Fibroblast of peridontal ligament (primary cell): ENCODE data around the gene ZNF331.

Experiments used
- DNase-seq: peaks from one replicate; pipeline ENCODE4 v3.0.0-alpha.2; 2010; ENCODE audit errors: extremely low read depth

The ZNF331 gene

DNA sequence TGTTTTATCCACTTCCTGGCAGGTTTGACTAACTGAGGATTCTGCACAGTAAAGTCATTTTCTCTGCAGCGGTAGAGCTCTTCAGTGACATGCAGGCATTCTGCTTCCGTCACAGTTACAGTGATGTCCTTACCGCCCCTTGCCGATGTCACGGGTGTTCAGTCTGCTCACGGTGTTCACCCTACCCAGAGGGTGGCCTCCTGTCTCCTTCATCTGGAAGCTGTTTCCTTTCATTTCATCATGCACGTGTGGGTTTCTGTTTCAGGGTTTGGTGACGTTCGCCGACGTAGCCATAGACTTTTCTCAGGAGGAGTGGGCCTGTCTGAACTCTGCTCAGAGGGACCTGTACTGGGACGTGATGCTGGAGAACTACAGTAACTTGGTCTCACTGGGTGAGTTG is 33.4 kb downstream of the ZNF331 start:
- DNase-seq, result no peak

DNA sequence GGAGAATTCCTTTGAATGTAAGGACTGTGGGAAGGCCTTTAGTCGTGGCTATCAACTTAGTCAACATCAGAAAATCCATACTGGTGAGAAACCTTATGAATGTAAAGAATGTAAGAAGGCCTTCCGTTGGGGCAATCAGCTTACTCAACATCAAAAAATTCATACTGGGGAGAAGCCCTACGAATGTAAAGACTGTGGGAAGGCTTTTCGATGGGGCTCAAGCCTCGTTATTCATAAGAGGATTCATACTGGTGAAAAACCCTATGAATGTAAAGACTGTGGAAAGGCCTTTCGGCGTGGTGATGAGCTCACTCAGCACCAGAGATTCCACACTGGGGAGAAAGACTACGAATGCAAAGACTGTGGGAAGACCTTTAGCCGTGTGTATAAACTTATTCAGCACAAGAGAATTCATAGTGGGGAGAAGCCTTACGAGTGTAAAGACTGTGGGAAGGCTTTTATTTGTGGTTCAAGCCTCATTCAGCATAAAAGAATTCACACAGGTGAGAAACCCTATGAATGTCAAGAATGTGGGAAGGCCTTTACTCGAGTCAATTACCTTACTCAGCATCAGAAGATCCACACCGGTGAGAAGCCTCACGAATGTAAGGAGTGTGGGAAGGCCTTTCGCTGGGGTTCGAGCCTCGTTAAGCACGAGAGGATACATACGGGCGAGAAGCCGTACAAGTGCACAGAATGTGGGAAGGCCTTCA is 39.2 kb downstream of the ZNF331 start:
- DNase-seq, result no peak

DNA sequence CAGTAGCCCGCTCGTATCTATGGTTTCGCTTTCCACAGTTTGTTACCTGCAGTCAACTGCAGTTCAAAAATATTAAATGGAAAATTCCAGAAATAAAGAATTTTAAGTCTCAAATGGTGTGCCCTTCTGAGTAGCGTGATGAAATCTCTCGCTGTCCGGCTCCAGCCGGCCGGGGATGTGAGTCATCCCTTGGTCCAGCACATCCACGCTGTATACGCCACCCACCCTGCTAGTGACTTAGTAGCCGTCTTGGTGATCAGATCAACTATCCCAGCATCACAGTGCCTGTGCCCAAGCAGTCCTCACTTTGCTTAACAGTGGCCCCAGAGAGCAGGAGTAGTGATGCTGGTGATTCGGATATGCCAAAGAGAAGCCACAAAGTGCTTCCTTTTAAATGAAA is 40.0 kb downstream of the ZNF331 start:
- no peak for DNase-seq

DNA sequence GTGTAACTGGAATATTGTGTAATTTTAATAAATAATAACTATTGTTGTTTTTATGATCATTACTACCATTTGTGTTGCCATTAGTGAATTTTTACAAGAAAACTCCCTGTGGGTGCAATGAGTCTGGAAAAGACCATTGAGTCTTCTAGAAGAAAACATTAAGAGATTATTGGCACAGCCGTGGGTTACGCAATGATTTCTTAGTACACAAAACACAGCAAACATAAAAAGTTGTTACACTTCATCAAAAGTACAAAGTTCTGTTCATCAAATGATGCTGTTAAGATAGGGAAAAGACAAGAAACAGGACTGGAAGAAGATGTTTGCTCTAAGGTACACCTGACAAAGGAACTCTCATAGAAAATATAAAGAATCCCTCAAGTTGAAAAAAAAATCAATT is 41.6 kb downstream of the ZNF331 start:
- DNase-seq, result no peak

DNA sequence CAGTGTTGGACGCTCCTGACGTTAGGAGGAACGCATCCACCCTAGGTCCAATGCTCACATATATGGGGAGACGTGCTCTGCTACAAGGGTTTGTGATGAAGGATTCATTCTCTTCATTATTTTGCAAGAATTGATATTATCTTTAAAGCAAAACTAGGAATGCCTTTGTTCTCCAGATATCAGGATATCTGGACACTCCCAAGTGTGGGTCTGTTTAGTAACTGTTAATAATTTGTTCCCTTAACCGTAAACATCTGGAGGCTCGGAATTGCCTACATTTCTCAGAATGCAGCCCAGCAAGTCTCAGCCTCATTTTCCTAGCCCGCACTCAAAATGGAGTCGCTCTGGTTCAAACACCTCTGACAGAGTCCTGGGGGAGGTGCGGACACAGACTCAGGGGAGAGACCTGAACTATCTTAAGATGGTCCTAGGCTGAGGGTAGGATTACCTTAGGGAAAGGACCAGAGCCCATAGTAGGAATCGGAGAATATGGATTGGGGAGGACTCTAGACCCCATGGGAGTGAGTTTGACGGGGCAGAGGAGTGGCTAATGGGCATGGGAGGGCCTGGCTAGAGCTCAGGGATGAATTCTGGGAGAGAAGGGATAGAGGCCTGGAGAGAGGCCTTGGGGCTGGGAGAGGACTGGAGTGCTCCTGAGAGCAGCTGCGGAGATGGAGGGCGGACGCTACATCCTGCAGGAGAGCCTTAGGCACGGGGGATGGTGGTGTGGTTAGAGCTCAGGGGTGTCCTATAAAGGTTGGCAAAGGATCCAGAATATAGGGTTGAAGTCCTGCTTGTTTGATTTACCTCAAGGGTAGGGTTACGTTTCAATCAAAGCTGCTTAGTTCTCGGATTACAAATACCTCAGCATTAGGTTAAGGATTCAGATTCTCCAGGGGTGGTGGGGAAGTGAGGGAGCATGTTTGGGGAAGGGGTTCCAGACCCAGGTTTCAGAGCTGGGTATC is 43.2 kb downstream of the ZNF331 start:
- DNase-seq, result no peak

DNA sequence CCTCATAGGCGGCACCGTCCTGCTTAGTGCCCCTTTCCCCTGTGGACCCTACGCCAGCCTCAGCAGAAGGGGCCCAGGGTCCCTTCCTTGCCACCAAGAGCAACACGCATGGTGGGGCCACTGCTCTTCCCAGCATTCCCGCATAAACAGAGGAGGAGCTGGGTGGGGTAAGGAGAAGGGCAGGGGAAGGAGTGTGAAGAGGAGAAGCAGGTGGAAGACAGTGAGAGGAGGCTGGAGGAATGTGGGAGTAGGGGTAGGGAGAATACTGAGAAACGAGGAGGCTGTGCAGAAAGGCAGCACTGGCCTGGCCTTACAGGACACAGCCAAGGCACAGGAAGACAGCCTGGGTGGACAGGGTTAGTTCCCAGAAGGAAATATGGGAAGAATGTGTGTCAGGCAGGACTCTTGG is 43.9 kb downstream of the ZNF331 start:
- DNase-seq, result no peak

DNA sequence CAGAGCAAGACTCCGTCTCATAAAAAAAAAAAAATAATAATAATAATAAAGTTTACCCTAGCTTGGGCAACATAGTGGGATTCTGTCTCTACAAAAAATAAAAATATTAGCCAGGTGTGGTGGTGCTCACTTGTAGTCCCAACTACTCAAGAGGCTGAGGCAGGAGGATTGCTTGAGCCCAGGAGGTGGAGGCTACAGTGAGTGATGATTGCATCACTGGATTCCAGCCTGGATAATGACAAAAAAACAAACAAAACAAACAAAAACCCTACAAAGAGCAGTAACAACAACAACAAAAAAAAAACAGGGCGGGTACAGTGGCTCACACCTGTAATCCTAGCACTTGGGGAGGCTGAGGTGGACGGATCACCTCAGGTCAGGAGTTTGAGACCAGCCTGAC is 45.2 kb downstream of the ZNF331 start:
- no peak for DNase-seq

DNA sequence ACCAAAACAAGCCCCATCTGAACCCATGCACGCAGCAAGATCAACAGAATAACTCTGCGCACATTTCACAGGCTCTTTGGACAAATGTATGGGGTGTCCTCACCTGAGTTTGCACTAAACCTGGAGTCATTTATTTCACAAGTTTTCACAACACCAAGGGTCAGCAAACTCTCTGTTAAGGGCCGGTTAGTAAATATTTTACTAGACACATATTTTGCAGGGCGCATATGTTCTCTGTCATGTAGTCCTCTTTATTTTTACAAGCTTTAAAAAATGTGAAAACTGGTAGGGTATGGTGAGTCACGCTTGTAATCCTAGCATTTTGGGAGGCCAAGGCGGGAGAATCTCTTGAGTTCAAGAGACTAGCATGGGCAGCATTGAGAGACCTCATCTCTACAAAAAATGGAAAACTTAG is 48.3 kb downstream of the ZNF331 start:
- no peak for DNase-seq

DNA sequence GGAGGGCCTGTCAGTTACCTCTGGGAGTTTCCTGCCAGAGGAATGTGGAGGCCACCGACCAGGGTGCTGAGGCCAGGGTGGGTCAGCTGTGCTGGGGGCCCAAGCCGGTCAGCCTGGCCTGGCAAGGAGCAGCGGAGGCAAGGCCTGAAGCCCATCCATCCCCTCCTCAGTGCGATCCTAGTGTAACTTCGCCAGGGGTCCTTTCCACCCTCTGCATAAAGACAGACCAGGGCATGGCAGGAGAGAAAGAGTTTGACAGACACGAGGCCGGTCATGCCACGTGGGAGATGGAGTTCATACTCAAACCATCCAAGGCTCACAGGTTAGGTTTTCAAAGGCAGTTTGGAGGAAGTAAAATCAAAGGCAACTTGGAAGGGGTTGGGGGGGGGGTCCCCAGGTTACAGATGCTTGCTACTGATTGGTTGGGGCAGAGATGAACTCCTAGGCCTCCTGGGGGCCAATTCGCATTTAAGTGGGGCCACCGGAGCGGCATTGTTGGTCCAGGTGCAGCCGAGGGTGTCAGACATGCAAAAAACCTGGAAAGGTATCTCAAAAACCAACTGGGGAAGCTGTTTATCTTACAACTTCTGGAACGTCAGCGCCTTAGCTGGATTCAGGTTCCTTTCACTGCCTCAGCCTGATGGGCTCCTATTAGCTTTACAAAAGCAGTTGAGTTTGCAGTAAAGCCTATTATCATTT is 57.0 kb downstream of the ZNF331 start:
- DNase-seq, result no peak

DNA sequence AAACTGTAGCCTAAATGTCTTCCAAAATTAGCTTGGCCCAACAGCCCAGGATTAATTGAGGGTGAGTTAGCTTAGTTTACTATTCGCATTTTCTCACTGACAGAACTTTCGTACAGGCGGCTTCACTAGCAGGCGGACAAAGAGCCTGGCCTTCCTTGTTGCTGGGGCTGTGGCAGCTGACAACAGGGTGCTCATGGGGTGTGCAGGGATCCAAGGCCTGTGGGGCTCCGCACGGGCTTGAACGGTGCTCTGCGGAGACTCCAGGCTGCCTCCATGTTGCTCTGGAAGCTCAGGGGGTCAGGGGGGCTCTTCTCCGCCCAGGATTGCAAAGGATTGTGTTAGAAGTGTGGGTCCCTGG is 57.5 kb downstream of the ZNF331 start:
- no peak for DNase-seq

DNA sequence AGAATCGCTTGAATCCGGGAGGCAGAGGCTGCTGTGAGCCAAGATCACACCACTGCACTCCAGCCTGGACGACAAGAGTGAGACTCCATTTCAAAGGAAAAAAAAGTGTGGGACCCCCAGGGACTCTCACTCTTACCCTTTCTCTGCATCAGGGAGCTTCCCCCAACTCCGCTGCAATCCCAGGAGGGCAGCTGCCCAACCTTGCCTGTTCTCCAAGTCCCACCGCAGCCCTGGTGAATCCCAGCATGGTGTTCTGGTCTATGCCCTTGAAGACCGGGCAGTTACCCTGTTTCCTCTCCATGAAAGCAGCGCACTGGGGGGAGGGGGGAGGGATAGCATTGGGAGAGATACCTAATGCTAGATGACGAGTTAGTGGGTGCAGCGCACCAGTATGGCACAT is 58.1 kb downstream of the ZNF331 start:
- DNase-seq, result no peak

DNA sequence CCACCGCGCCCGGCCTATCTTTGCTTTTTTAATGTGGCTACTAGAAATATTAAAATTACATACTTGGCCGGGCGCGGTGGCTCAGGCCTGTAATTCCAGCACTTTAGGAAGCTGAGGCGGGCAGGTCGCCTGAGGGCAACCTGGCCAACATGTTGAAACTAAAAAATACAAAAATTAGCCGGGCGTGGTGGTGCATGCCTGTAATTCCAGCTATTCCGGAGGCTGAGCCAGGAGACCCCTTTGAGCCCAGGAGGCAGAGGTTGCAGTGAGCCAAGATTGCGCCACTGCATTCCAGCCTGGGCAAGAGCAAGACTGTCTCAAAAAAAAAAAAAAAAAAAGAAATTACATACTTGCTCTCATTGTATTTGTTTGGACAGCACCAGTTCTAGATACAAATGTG is 59.1 kb downstream of the ZNF331 start:
- DNase-seq, result no peak

DNA sequence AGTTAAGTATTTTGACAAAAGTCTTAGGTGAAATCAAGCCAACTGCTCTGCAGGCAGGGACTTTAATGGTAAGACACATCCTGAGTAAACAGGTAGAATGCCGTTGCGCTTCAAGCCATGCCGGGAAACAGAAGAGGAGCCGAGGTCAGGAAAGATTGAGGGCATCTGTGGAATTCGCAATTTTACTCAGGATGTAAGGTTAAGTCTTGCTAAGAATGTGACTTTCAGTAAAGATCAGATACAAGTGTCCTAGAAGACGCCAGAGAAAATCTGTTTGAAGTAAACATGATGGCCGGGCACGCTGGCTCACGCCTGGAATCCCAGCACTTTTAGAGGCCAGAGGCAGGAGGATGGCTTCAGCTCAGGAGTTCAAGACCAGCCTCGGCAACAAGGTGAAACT is 60.4 kb downstream of the ZNF331 start:
- no peak for DNase-seq

DNA sequence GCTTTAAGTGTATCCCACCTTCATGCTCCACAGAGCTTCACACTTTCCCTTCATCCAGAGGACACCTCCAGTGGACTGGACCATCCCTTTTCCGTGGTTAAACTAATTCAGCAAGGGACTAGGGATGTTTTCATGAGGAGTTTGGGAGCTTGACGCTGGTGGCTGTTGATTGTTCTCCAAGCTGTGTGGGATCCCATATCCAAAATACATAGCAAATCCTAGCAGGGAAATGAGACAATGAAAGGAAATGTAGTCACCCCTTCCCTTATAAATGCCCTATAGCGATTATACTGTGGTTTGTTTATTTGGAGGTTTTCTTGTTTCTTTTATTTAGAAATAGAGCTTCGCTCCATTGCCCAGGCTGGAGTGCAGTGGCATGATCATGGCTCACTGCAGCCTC is 62.3 kb downstream of the ZNF331 start:
- DNase-seq, result no peak

DNA sequence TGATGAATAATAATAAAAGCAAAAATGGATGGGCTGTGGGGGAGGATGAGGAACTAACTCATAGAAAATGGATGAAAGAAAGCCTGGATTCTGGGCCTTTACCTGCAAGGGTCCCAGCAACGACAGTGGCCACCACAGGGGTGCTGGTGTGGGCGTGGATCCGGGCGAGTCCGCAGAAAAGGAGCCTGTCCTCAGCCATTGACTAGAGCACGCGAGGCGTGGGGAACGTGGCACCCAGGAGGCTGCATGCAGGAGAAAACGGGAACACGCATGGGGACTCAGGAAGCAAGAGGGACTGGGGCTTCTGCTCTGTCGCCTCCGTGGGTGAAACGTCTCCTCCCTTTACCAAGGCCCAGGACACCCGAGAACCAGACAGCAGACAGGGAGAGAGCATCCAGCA is 68.1 kb downstream of the ZNF331 start:
- no peak for DNase-seq

DNA sequence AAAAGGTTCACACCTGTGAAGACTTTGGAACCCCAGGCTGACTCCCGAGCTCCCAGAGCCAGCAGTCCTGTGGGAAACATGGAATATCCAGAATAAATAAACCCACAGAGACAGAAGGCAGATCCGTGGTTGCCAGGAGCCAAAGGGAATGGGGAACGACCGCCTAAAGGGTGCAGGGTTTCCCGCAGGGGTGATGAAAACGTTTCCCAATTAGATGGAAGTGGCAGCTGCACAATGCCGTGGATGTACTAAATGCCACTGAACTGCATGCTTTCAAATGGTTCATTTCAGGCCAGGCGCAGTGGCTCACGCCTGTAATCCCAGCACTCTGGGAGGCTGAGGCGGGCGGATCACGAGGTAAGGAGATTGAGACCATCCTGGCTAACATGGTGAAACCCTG is 70.4 kb downstream of the ZNF331 start:
- no peak for DNase-seq

DNA sequence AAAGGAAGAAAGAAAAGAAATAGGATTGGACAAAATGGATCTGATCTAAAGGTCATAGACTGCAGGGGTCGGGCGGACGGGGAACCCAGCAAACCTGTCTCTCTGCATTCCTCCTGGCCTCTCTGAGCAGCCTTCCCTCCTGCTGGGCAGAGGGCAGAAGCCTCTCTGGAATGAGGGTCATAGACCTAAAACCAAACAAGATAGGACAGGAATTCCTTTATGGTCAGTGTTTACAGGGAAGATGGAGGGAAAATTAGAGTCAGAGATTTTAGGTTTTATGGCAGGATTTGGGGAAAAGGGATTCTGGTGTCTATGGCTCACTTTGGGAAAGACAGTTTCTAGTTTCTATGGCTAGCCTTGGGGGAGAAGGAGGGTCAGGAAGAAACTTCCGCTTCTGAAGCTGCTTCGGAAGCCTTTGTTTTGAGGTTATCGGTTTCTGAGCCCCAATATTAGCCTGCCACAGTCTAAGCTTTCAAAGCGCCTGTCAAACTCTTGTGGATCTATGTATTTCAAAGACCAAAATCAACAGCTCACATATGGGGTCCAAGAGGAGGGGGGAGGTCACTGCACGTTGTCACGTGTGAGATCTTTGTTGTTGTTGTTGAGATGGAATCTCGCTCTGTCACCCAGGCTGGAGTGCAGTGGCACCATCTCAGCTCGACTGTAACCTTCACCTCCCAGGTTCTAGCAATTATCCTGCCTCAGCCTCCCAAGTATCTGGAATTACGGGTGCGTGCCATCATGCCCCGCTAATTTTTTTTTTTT is 75.0 kb downstream of the ZNF331 start:
- DNase-seq, result no peak

DNA sequence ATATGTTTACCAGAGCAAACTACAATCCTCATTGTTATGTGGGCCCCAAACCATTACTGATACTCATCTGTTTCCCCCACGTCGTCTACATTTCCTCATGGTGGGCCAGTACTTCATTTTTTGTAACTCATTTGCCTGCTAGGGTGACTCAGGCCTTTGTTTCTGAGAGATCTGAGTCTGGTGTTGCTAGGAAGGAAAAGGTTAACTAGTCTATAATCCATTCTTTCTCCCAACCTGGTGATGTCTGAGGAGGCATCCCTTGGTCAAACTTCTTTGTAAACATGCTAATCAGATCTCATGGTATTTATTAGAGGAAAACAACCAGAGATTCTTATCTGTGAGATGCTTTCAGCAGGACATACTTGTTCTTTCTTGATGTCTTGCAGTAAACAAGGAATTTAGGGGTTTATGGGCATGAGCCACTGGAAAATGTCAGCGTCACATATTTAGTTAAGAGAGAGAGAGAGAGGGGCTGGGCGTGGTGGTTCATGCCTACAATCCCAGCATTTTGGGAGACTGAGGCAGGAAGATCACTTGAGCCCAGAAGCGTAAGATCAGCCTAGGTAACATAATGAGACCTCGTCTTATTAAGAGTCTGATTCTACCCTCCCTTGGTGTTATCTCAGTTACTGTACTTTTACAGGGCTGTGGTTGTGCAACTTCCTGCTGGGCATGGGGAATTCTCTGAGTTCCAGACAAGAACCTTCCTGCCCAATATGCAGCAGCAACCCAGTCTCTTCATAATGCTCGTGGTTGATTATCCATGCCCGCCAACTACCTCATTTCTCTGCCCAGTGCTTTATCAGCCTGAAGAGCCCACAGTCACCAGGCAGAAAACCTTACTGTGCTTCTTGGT is 84.2 kb downstream of the ZNF331 start:
- no peak for DNase-seq

DNA sequence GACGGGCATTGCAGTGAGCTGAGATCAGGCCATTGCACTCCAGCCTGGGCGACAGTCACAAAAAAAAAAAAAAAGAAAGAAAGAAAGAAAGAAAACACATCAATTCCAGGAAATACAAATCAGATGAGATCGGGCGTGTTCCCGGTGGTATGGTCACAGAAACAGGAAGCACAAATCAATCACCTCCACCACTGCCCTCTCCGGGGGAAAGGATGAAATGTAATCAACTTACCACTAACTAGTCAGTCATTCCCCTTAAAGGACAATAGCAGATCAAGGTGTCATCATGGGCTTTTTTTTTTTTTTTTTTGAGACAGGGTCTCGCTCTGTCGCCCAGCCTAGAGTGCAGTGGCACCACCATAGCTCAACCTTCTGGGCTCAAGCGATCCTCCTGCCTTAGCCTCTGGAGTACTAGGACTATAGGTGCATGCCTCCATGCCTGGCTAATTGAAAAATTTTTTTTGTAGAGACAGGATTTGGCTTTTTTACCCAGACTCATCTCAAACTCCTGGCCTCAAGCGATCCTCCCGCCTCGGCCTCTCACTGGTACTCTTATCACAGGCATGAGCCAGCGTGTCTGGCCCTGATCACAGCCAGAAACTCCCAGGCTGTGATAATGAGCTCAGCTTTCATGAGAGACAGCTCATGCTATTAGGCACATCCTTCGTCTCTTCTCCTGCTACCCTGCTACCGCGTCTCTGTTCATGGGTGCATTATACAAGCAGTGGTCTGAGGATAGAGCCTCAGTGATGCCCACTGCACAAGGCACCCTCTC is 87.0 kb downstream of the ZNF331 start:
- no peak for DNase-seq

DNA sequence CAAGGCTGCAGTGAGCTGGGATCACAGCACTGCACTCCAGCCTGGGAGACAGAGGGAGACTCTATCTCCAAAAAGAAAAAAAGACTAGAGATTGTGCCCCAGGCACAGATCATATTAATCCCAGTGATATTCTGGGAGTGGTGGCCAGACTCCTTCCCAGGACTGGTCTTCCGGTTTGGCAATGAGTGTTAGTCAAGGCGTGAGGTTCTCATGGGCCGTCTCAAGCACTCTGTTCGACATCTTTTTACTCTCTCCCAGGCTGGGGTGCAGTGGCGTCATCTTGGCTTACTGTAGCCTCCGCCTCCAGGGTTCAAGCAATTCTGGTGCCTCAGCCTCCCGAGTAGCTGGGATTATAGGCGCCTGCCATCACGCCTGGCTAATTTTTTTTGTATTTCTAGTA is 88.5 kb downstream of the ZNF331 start:
- no peak for DNase-seq
